Right atrium auricular region (tissue), 2 donors: ENCODE measurements around the gene NR3C2. TPM values are rescaled to one million over a fixed set of nuclear protein-coding genes. Genes with fewer than 3 reads are reported as not detected.

Source experiments
- DNase-seq: peaks from one replicate; pipeline ENCODE4 v3.0.0-alpha.2; 2019; ENCODE audit warnings: low spot score
- H3K27ac ChIP-seq, 2 donors: fragments of 200-600 bp; sonication (generic); 1 replicate in 1 of 2; 2 replicates in 1 of 2; pipeline ENCODE4 v1.5.1; 2016 to 2019
- H3K27me3 ChIP-seq, 2 donors: fragments of 200-600 bp; sonication (generic); one replicate each; pipeline versions ENCODE4 v1.5.1 to v1.6.0; 2017 to 2019
- H3K36me3 ChIP-seq: fragments of 200-600 bp; sonication (generic); one replicate; pipeline ENCODE4 v1.5.1; 2016
- H3K4me1 ChIP-seq, 2 donors: fragments of 200-600 bp; sonication (generic); one replicate each; pipeline versions ENCODE4 v1.5.1 to v1.6.0; 2017 to 2019
- H3K4me3 ChIP-seq, 2 donors: fragments of 200-600 bp; sonication (generic); 1 replicate in 1 of 2; 2 replicates in 1 of 2; pipeline ENCODE4 v1.5.1; 2017 to 2019; ENCODE audit warnings: mild to moderate bottlenecking in 1 of 2, moderate library complexity in 1 of 2
- H3K9me3 ChIP-seq, 2 donors: fragments of 200-600 bp; sonication (generic); one replicate each; pipeline ENCODE4 v1.5.1; 2019
- CTCF ChIP-seq, 2 donors: fragments of 200-600 bp; sonication (generic); IDR thresholded peaks; one replicate each; pipeline ENCODE4 v1.5.1; 2019; ENCODE audit warnings: antibody characterized with exemption in 2 of 2
- total RNA-seq, 2 donors: library from RNA; depleted of rRNA; stranded (reverse); fragments of >200 nt; gene quantifications; one replicate each; pipeline ENCODE4 v1.1.0, GENCODE V29; 2016

The NR3C2 gene
- total RNA-seq, 2 donors from 2014 or later: 15.7 to 39.9 TPM

DNA sequence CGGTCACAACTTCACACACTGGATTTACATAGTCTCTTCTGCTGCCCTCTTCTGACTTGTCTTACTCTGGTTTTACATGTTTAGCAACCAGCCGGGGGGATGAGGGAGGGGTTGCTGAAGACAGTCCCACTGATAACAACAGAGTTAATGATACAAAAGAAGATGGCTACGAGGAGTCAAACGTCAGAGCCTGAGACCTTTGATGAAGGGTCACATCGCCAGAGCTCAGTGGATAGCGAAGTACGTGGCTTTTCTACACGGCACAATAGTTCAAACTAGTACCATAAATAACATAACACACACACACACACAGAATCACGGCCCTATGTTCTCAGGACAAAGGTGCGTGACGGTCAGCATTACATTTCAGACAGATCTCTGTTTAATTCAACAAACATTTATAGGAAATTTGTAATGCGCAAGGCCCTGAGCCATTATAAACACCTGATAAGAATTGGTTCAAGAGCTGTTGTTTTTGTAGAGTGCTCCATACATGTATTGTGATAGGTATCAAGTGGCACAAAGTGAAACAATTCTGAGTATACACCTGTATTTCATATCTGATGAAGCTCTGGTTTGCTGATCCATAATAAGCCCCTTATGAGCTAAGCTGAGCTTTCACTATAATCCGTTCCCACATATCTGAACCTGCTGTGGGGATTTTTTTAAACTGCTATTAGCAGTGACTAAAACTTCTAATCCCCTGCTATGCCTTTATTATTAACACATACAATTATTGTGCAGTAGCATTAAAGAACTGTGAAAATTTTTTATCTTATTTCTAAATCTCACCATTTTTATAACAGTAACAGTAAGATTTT, 100.0 kb downstream of the NR3C2 start:
- H3K27ac ChIP-seq: no peak overlapping the region
- H3K4me3 ChIP-seq: no peak overlapping the region
- no peak for DNase-seq
- TF ChIP-seq CTCF (IDR thresholded peaks at IDR 0.05): no peak
- peaks cover 0 to 8% of the 10 kb centered on the region in 2 donors for H3K9me3 ChIP-seq
- no peaks in the 10 kb centered on the region for H3K36me3 ChIP-seq
- peaks cover 0 to 27% of the 10 kb centered on the region in 2 donors for H3K4me1 ChIP-seq
- no peaks in the 10 kb centered on the region for H3K27me3 ChIP-seq

DNA sequence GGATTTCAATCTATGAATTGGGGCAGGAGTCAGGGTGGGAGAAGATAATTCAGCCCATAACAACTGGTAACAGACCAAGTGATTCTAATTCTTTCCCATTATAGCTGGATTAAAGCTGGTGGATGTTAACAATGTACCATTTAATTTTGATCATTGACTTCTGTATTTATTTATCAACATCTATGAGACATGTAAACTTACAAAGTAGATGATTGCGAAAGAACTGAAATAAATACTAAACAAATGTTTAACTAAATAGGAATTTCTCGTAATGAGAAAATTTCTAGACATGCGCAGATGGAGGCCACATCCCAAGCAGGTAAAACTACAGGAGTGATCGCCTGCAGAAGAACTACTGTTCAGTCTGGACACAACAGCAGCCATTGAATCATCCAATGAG, 107.1 kb downstream of the NR3C2 start:
- Histone ChIP-seq H3K4me3 (no peak overlapping the region), H3K27ac (no peak overlapping the region), H3K27me3 (no peaks in the 10 kb centered on the region), H3K9me3 (peaks cover 0 to 8% of the 10 kb centered on the region in 2 donors), H3K4me1 (no peaks in the 10 kb centered on the region), H3K36me3 (no peaks in the 10 kb centered on the region)
- no peak for DNase-seq
- no peak for TF ChIP-seq CTCF (IDR thresholded peaks at IDR 0.05)

- no peak for DNase-seq
Observed at GRCh38 chr4:148333265-148333664, 108.9 kb downstream of the NR3C2 start.

GRCh38 chr4:148332486-148332885, 109.7 kb downstream of the NR3C2 start:
- TF ChIP-seq CTCF (IDR thresholded peaks at IDR 0.05): no peak
- no peak overlapping the region for H3K4me3 ChIP-seq
- no peaks in the 10 kb centered on the region for H3K9me3 ChIP-seq
- no peak for DNase-seq
- peaks cover 0 to 6% of the 10 kb centered on the region in 2 donors for H3K4me1 ChIP-seq
- no peaks in the 10 kb centered on the region for H3K36me3 ChIP-seq
- H3K27ac ChIP-seq: no peak overlapping the region
- H3K27me3 ChIP-seq: no peaks in the 10 kb centered on the region

More at GRCh38 chr4:148333265-148333664, 108.9 kb downstream of the NR3C2 start:
- H3K36me3 ChIP-seq: no peaks in the 10 kb centered on the region
- H3K4me3 ChIP-seq: no peak overlapping the region
- no peaks in the 10 kb centered on the region for H3K9me3 ChIP-seq
- peaks cover 0 to 6% of the 10 kb centered on the region in 2 donors for H3K4me1 ChIP-seq
- no peak overlapping the region for H3K27ac ChIP-seq
- no peak for TF ChIP-seq CTCF (IDR thresholded peaks at IDR 0.05)
- H3K27me3 ChIP-seq: no peaks in the 10 kb centered on the region

GRCh38 chr4:148330724-148331123, 111.5 kb downstream of the NR3C2 start:
- H3K36me3 ChIP-seq: no peaks in the 10 kb centered on the region
- peaks cover 0 to 6% of the 10 kb centered on the region in 2 donors for H3K4me1 ChIP-seq
- no peak for DNase-seq
- no peaks in the 10 kb centered on the region for H3K9me3 ChIP-seq
- no peak overlapping the region for H3K27ac ChIP-seq
- H3K27me3 ChIP-seq: no peaks in the 10 kb centered on the region
- TF ChIP-seq CTCF (IDR thresholded peaks at IDR 0.05): no peak
- no peak overlapping the region for H3K4me3 ChIP-seq
